ENCODE results near the gene TEDDM1.
"Not testable (repeated sequence)": the region's sequence is repeated elsewhere in the genome, so short reads cannot be mapped to it uniquely, and the experiment has no call there.

Gene TEDDM1

DNA sequence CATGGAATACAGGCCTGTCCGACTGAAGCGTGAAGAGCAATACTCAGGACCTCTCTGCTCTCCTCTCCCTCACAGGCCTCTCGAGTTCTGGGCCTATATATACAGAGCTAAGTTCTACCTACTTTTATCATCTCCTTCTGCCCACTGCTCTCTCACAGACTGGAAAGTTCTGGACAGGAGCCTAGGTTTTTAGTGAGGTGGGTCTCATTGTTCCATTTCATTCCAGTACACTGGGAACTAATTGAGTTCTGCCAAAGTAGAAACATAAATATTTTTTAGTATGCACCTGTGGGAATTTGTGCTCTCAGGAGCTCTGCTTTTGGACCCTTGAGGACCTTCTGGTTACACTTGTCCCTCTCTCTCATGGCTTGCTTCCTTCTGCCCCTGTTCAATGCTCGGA lies at the start of gene TEDDM1:
Gene TEDDM1, minus strand, starts transcription at position 101 of the 400 bp plus-strand sequence. CDS start 182 bp downstream, outside the sequence.
- DNase-seq (ENCODE audit: low read depth in 3 of 3, low spot score in 1 of 3): no peak

- DNase-seq (ENCODE audit: low read depth in 3 of 3, low spot score in 1 of 3): no peak
Observed at GRCh38 chr1:182450087-182450486, 49.6 kb upstream of the TEDDM1 start, which contains the start of gene RGSL1. Gene RGSL1, plus strand, starts transcription at chr1:182450146. Its CDS starts 20 bp downstream, at chr1:182450166.

DNA sequence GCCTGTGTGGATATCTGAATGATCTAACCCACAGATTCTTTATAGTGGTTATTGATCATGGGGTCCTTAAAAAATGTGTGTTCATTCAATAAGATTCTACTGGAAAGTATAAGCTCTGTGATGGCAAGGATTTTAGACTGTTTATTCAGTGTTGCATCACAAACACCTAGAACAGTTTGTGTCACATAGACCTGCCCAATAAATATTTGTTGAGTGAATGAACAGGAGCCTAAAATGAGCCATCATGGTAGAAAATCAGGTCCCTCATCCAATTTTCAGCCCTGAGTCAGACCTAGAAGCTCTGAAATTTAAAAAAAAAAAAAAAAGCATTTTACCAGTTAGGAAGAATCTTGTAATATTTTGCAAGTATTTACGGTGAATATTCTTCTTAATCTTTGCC lies 47.2 kb upstream of the TEDDM1 start:
- DNase-seq (ENCODE audit: low read depth in 3 of 3, low spot score in 1 of 3): no peak

DNA sequence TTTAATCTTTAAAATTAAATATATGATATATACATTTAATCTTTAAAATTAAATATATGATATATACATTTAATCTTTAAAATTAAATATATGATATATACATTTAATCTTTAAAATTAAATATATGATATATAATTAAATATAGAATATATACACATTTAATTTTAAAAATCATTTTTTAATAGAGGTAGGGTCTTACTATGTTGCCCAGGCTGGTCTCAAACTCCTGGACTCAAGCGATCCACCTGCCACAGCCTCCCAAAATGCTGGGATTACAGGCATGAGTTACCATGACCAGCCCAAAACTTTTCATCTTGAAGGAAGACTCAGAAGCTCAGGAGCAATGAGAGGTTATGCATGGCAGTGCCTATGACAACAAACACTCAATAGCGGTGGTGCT lies 46.7 kb upstream of the TEDDM1 start:
- not testable (repeated sequence) for DNase-seq (ENCODE audit: low read depth in 3 of 3, low spot score in 1 of 3)

GRCh38 chr1:182446033-182446669 lies 45.7 kb upstream of the TEDDM1 start:
- DNase-seq (ENCODE audit: low read depth in 3 of 3, low spot score in 1 of 3): no peak

GRCh38 chr1:182444497-182444896 lies 44.0 kb upstream of the TEDDM1 start:
- DNase-seq (ENCODE audit: low read depth in 3 of 3, low spot score in 1 of 3): no peak

- DNase-seq (ENCODE audit: low read depth in 3 of 3, low spot score in 1 of 3): no peak
Observed at GRCh38 chr1:182442333-182442732, 41.9 kb upstream of the TEDDM1 start.

DNA sequence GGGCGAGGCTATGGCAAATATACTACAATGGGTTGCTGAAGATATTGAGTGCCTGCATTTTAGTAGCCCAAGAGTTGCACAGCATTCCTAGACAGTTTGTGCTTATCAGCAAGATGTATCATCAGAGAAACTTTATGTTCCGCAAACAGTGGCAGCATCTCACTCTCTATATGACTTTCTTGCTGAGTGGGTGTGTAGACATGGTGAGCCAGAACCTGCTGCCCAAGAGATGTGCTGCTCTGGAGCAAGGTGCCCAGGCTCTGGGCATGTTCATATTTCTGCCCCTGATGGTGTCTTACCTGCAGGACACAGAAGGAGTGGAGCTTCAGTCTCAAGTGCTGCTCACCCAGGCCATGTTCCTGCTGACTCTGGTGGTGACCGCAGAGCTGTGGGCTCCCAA lies 41.3 kb upstream of the TEDDM1 start:
- DNase-seq (ENCODE audit: low read depth in 3 of 3, low spot score in 1 of 3): no peak

- no peak for DNase-seq (ENCODE audit: low read depth in 3 of 3, low spot score in 1 of 3)
Observed at GRCh38 chr1:182438326-182438725, 37.9 kb upstream of the TEDDM1 start.

- DNase-seq (ENCODE audit: low read depth in 3 of 3, low spot score in 1 of 3): no peak
Observed at GRCh38 chr1:182433580-182433979, 33.1 kb upstream of the TEDDM1 start.

- no peak for DNase-seq (ENCODE audit: low read depth in 3 of 3, low spot score in 1 of 3)
Observed at GRCh38 chr1:182431278-182431677, 30.8 kb upstream of the TEDDM1 start.

DNA sequence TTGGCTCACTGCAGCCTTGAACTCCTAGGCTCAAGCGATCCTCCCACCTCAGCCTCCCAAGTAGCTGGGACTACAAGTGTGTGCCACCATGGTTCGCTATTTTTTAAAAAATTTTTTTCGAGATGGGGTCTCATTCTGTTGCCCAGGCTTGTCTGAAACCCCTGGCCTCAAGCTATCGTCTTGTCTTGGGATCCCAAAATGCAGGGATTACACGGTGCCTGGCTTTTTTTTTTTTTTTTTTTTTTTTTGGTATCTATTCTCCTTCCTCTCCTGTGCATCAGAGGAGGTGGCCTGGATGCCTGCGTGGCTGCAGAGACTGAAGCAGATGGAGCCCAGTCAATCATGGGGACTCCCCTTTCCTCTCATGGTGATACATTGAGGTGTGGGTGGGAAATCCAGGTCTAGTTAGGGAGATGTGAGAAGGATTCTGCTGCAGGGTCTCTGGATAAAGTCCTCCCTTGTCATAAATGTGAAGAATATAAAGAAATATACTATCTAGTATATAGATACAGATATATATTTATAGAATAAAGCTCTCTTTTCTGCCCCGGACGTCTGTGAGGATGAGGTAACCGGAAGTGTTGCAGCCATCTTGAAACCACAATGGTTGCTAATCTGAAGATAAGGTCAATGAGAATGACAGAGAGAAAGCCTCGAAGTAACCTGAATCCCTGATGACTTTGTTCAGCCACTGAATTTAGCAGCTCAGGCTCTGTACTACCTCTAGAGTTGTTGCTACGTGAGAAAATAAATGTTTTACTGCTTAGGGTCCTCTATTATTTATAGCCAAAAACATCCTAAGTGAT lies 30.0 kb upstream of the TEDDM1 start:
- DNase-seq (ENCODE audit: low read depth in 3 of 3, low spot score in 1 of 3): no peak

GRCh38 chr1:182428043-182428442 lies 27.6 kb upstream of the TEDDM1 start:
- DNase-seq (ENCODE audit: low read depth in 3 of 3, low spot score in 1 of 3): no peak

GRCh38 chr1:182426442-182427430 lies 26.3 kb upstream of the TEDDM1 start:
- DNase-seq (ENCODE audit: low read depth in 3 of 3, low spot score in 1 of 3): no peak

GRCh38 chr1:182415789-182416188 lies 15.3 kb upstream of the TEDDM1 start:
- no peak for DNase-seq (ENCODE audit: low read depth in 3 of 3, low spot score in 1 of 3)

DNA sequence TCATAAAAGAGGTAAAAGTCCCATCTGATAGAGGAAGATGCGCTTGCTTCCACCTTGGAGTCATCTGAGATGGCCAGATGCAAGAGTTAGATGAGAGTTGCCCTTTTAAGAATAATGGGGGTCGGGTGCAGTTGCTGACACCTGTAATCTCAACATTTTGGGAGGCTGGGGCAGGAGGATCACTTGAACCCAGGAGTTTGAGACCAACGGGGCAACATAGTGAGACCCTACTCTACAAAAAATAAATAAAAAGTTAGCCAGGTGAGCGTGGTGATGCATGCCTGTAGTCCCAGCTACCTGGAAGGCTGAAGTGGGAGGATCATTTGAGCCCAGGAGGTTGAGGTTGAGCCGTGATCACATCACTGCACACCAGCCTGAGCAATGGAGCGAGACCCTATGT lies 13.5 kb upstream of the TEDDM1 start:
- no peak for DNase-seq (ENCODE audit: low read depth in 3 of 3, low spot score in 1 of 3)

- DNase-seq (ENCODE audit: low read depth in 3 of 3, low spot score in 1 of 3): no peak
Observed at GRCh38 chr1:182413486-182413885, 13.0 kb upstream of the TEDDM1 start.

DNA sequence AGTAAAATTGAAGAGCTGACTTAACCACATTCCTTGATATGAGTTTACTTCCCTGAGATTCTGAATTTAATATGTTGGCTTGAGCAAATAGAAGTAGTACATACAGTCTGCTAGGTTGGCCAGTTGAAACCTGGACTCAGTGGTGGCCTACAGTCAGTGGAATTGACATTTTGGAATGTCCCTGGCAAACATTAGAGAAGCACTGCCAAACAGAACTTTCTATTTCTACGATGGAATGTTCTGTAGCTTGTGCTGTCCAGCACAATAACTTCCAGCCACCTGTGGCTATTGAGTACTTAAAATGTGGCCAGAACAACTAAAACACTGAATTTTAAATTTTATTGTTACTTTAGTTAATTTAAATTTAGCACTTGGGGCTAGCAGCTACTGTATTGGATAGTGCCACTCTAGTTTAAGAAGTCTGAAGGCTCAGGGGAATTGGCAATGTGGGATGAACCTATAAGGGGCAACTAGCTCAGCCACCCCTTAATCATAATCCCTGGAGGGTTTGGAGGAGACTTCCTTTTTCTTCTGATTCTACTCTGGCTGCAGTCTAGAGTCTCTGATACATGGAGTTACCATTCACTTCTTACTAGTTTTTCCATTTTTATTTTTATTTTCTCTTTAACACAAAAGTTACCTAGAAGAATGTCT lies 10.3 kb upstream of the TEDDM1 start:
- no peak for DNase-seq (ENCODE audit: low read depth in 3 of 3, low spot score in 1 of 3)

DNA sequence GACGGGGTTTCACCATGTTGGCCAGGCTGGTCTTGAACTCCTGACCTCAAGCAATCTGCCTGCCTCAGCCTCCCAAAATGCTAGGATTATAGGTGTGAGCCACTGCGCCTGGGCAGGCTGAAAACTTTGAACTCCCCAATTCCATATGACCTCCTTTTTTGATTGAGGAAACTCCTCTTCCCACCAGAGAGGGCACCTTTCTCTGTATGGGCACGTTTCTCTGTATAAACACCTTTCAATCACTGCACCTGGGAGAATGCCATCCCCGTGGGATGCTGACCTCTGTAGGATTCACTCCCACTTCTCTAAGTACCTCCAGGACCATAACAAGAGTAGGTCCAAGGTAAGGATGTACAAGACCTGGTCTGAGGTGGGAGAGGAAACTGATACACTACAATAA lies 9.7 kb upstream of the TEDDM1 start:
- DNase-seq (ENCODE audit: low read depth in 3 of 3, low spot score in 1 of 3): no peak

DNA sequence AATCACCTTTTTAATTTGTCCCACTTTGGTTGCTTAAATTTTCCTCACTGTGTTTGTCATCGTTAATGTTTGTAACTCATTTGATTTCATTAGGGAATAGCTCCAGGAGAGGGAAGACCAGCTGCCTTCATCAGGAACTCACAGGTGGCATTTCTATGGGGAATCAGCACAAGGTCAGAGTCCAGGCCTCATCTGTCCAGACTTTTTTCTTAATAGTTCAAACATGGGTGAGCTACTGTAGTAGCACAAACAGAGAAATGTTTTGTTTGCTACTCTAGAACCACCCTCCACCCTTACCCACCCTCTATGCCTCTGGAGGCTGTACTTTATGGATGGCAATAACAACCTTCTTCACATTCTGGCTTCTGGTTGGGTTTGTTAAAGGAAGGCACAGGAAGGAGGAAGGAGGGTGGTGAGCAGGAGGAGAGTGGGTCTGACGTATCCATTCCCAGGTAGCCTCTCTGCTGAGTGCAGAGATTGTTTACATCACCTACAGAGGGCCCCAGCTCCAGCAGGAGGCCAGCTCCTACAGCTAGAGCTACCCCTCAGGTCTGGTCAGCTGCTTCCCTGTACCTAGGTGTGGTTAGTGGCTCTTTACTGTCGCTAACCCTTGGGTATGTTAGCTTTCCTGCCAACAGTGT lies 8.1 kb upstream of the TEDDM1 start:
- no peak for DNase-seq (ENCODE audit: low read depth in 3 of 3, low spot score in 1 of 3)
